Peyer's patch (tissue), 4 donors: ENCODE measurements around the gene DNAJC7.

Experiments used
- POLR2A ChIP-seq, 2 donors: fragments of 450-650 bp; IDR thresholded peaks; one replicate each; pipeline ENCODE4 v1.5.1; 2017; ENCODE audit warnings: antibody characterized with exemption in 2 of 2, mild to moderate bottlenecking in 2 of 2, moderate library complexity in 2 of 2
- TF ChIP-seq, protein P1 (sequence below), 6 experiments: fragments of 450-650 bp in 4 of 6; fragments of 200-600 bp in 2 of 6; sonication (generic) in 1 of 6; IDR thresholded peaks; one replicate each; pipeline ENCODE4 v1.5.1; 2017 to 2019; ENCODE audit warnings: antibody characterized with exemption in 6 of 6, mild to moderate bottlenecking in 3 of 6, moderate library complexity in 1 of 6

- TF ChIP-seq, protein P1, sequence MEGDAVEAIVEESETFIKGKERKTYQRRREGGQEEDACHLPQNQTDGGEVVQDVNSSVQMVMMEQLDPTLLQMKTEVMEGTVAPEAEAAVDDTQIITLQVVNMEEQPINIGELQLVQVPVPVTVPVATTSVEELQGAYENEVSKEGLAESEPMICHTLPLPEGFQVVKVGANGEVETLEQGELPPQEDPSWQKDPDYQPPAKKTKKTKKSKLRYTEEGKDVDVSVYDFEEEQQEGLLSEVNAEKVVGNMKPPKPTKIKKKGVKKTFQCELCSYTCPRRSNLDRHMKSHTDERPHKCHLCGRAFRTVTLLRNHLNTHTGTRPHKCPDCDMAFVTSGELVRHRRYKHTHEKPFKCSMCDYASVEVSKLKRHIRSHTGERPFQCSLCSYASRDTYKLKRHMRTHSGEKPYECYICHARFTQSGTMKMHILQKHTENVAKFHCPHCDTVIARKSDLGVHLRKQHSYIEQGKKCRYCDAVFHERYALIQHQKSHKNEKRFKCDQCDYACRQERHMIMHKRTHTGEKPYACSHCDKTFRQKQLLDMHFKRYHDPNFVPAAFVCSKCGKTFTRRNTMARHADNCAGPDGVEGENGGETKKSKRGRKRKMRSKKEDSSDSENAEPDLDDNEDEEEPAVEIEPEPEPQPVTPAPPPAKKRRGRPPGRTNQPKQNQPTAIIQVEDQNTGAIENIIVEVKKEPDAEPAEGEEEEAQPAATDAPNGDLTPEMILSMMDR (IDR thresholded peaks at IDR 0.05) = peak in 1 of 6 experiments; percentile 5
- TF ChIP-seq POLR2A (IDR thresholded peaks at IDR 0.05) = peak; percentile 58 to 82
These were observed 50.6 kb downstream of the DNAJC7 start, which contains the start of gene CNP for GRCh38 chr17:41966463-41967140.
